NB4 (cell line): ENCODE data around the gene LPAR1.

Source experiments
- DNase-seq: peaks from one replicate; pipeline ENCODE4 v3.0.0; 2010; ENCODE audit warnings: low read depth
- H3K4me3 ChIP-seq: one replicate; pipeline ENCODE4 v1.5.1; 2011; ENCODE audit warnings: mild to moderate bottlenecking, low read depth, low read length, moderate library complexity
- MAX ChIP-seq: IDR thresholded peaks from 2 replicates; pipeline ENCODE4 v1.6.1; 2011; ENCODE audit warnings: low read depth, low read length
- MYC ChIP-seq: IDR thresholded peaks from 2 replicates; pipeline ENCODE4 v1.6.1; 2011; ENCODE audit warnings: low read depth, low read length
- POLR2A ChIP-seq: IDR thresholded peaks from 2 replicates; pipeline ENCODE4 v1.6.1; 2011; ENCODE audit warnings: mild to moderate bottlenecking; ENCODE audit not compliant: insufficient read length; ENCODE audit errors: extremely low read depth
- TF ChIP-seq, protein P1 (sequence below): IDR thresholded peaks from one replicate; pipeline ENCODE4 v1.5.1; 2012; ENCODE audit warnings: low read depth, low read length

The LPAR1 gene

DNA sequence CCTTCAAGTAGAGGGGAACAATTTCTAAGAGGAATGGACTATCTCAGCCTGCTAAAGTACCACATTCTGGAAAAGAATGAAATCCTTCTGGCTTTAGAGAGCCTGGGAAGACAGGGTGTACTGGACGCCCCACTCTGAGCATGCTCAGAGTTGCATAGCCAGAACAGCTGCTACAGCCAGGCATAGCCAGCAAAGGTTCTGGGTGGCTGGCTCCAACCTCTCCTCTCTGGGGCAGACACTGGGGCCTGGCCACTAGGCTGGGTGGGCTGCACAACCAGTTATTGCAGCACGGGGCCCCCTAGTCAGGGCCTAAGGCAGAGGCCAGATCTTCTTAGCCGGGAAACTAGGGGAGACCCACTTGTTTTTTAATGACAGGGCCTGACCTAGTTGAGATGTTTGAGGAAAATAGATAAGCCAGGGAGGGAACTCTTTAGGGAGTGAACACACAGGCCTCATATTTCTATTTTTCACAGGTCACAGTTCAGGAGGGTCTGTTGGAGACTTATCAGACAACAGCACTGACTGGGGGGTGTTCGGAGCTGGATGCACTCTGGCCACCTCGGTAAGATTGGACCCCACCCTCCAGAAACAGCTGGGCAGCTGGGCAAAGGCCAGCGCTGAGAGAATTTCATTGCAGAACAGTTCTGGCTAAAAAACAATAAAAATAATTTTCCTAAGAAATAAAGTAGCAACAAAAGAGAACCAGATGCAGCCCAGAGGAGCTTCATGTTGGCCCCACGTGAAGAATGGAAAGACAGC, 142.9 kb downstream of the LPAR1 start:
- no peak overlapping the region for H3K4me3 ChIP-seq
- no peak for DNase-seq
- TF ChIP-seq POLR2A (no peak), MAX (no peak), MYC (no peak)
- TF ChIP-seq, protein P1, sequence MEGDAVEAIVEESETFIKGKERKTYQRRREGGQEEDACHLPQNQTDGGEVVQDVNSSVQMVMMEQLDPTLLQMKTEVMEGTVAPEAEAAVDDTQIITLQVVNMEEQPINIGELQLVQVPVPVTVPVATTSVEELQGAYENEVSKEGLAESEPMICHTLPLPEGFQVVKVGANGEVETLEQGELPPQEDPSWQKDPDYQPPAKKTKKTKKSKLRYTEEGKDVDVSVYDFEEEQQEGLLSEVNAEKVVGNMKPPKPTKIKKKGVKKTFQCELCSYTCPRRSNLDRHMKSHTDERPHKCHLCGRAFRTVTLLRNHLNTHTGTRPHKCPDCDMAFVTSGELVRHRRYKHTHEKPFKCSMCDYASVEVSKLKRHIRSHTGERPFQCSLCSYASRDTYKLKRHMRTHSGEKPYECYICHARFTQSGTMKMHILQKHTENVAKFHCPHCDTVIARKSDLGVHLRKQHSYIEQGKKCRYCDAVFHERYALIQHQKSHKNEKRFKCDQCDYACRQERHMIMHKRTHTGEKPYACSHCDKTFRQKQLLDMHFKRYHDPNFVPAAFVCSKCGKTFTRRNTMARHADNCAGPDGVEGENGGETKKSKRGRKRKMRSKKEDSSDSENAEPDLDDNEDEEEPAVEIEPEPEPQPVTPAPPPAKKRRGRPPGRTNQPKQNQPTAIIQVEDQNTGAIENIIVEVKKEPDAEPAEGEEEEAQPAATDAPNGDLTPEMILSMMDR: no peak

DNA sequence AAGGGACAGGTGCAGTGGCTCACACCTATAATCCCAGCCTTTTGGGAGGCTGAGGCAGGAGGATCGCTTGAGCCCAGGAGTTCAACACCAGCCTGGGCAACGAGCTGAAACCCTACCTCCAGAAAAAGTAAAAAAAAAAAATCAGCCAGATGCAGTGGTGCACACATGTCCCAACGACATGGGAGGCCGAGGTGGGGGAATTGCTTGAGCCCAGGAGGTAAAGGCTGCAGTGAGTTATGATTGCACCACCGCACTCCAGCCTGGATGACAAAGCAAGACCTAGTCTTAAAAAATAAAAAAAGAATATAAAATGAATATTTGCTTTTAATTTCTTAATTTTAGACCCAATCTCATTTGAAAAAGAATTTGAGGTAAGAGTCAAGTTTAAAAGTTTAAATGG, 143.5 kb downstream of the LPAR1 start:
- TF ChIP-seq POLR2A (no peak), MYC (no peak)
- DNase-seq: no peak
- H3K4me3 ChIP-seq: no peak overlapping the region

- TF ChIP-seq MAX (no peak), MYC (no peak), POLR2A (no peak)
- TF ChIP-seq, protein P1: no peak
- no peak overlapping the region for H3K4me3 ChIP-seq
- no peak for DNase-seq
Measured at GRCh38 chr9:110892689-110893088, 145.6 kb downstream of the LPAR1 start.

DNA sequence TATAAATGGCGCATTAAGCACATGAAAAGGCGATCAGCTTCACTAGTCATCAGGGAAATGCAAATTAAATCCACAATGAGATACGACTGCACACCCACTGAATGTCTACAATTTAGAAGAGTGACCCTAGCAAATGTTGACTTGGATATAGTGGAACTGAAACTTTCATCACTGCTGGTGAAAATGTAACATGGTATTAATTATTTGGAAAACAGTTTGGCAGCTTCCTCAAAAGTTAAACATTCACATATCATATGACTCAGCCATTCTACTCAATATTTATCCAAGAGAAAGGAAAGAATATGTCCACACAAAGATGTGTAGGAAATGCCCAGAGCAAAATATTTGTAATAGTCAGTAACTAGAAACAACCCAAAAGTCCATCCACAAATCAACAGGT, 146.5 kb downstream of the LPAR1 start:
- TF ChIP-seq MYC (no peak), MAX (no peak), POLR2A (no peak)
- TF ChIP-seq, protein P1: no peak
- no peak for DNase-seq
- no peak overlapping the region for H3K4me3 ChIP-seq

- H3K4me3 ChIP-seq: no peak overlapping the region
- DNase-seq: no peak
- TF ChIP-seq MYC (no peak), MAX (no peak), POLR2A (no peak)
- TF ChIP-seq, protein P1: no peak
Measured at GRCh38 chr9:110890416-110890815, 147.9 kb downstream of the LPAR1 start.

DNA sequence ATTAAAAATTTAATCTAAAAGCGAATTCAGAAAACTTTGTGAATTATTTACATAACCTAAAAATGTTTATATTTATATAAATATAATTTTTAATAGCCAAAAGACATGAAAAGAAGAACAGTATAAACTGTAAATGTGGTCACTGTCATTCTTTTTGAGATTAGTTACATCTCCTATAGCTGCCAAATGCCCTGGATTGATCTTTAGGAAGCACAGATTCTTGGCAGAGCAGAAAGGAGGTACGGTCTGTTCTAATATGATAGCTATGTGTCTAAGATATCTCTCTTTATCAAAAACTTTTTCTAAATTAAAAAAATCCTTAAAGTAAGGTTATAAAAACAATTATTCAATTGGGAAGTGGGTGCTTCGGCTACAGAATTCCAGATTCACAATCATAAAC, 151.0 kb downstream of the LPAR1 start:
- H3K4me3 ChIP-seq: no peak overlapping the region
- TF ChIP-seq POLR2A: no peak
- TF ChIP-seq, protein P1: no peak
- DNase-seq: no peak
